DOHH2 (cell line): Measurements from ENCODE around the gene GOLT1A.

Source experiments
- H3F3A ChIP-seq: fragments of 200-600 bp; sonication (generic), shearing (Covaris generic); 2 replicates; pipeline ENCODE4 v1.6.0; 2016; ENCODE audit warnings: antibody characterized with exemption, mild to moderate bottlenecking; ENCODE audit not compliant: control insufficient read depth, insufficient read depth
- H3K27ac ChIP-seq: fragments of 200-600 bp; sonication (generic); 2 replicates; pipeline ENCODE4 v1.5.1; 2014; ENCODE audit warnings: low read depth, mild to moderate bottlenecking, low read length, moderate library complexity
- H3K27me3 ChIP-seq: fragments of 200-600 bp; sonication (generic); 2 replicates; pipeline ENCODE4 v1.6.1; 2014; ENCODE audit warnings: mild to moderate bottlenecking, low read length, mixed read lengths; ENCODE audit not compliant: control insufficient read depth
- H3K36me3 ChIP-seq: fragments of 200-600 bp; sonication (generic); 2 replicates; pipeline ENCODE4 v1.6.1; 2014; ENCODE audit warnings: mild to moderate bottlenecking, low read length, moderate library complexity, mixed read lengths; ENCODE audit not compliant: control insufficient read depth
- H3K4me1 ChIP-seq: fragments of 200-600 bp; sonication (generic); 2 replicates; pipeline ENCODE4 v1.6.1; 2014; ENCODE audit warnings: mild to moderate bottlenecking, low read length, mixed read lengths; ENCODE audit not compliant: control insufficient read depth
- H3K4me2 ChIP-seq: fragments of 200-600 bp; sonication (generic); 2 replicates; pipeline ENCODE4 v1.6.0; 2014; ENCODE audit warnings: mild to moderate bottlenecking, low read length, moderate library complexity
- H3K4me3 ChIP-seq: fragments of 200-600 bp; sonication (generic); 2 replicates; pipeline ENCODE4 v1.5.1; 2014; ENCODE audit warnings: mild to moderate bottlenecking, low read length, mixed read lengths
- H3K79me2 ChIP-seq: fragments of 200-600 bp; sonication (generic); 2 replicates; pipeline ENCODE4 v1.6.1; 2014; ENCODE audit warnings: mild to moderate bottlenecking, low read length, mixed read lengths; ENCODE audit not compliant: control insufficient read depth
- H3K9me2 ChIP-seq: fragments of 200-600 bp; sonication (generic); replicated peaks from 2 replicates; pipeline ENCODE4 v1.6.1; 2014; ENCODE audit warnings: mild to moderate bottlenecking, low read length, mixed read lengths; ENCODE audit not compliant: control insufficient read depth
- H3K9me3 ChIP-seq: fragments of 200-600 bp; sonication (generic); 2 replicates; pipeline ENCODE4 v1.6.1; 2014; ENCODE audit warnings: antibody characterized with exemption, low read length, mixed read lengths; ENCODE audit not compliant: control insufficient read depth, insufficient read depth
- H4K20me1 ChIP-seq: fragments of 200-600 bp; sonication (generic); 2 replicates; pipeline ENCODE4 v1.6.0; 2014; ENCODE audit warnings: low read depth, mild to moderate bottlenecking, antibody characterized with exemption, low read length, moderate library complexity; ENCODE audit not compliant: control insufficient read depth, insufficient read depth
- EZH2phosphoT487 ChIP-seq: fragments of 200-600 bp; sonication (generic); IDR thresholded peaks from 2 replicates; pipeline ENCODE4 v1.6.1; 2017; ENCODE audit warnings: borderline replicate concordance, mild to moderate bottlenecking, antibody characterized with exemption, low read length, moderate library complexity, mixed read lengths
- TF ChIP-seq, protein P1 (sequence below): fragments of 200-600 bp; sonication (generic); IDR thresholded peaks from one replicate; pipeline ENCODE4 v1.5.1; 2014; ENCODE audit warnings: antibody characterized with exemption, mild to moderate bottlenecking, low read depth, low read length; ENCODE audit not compliant: poor library complexity, severe bottlenecking

GOLT1A gene

GRCh38 chr1:204199579-204199978 lies 14.2 kb downstream of the GOLT1A start:
- no peaks in the 10 kb centered on the region for H3K79me2 ChIP-seq
- H3F3A ChIP-seq = no peaks in the 10 kb centered on the region
- H4K20me1 ChIP-seq = no peaks in the 10 kb centered on the region
- TF ChIP-seq, protein P1, sequence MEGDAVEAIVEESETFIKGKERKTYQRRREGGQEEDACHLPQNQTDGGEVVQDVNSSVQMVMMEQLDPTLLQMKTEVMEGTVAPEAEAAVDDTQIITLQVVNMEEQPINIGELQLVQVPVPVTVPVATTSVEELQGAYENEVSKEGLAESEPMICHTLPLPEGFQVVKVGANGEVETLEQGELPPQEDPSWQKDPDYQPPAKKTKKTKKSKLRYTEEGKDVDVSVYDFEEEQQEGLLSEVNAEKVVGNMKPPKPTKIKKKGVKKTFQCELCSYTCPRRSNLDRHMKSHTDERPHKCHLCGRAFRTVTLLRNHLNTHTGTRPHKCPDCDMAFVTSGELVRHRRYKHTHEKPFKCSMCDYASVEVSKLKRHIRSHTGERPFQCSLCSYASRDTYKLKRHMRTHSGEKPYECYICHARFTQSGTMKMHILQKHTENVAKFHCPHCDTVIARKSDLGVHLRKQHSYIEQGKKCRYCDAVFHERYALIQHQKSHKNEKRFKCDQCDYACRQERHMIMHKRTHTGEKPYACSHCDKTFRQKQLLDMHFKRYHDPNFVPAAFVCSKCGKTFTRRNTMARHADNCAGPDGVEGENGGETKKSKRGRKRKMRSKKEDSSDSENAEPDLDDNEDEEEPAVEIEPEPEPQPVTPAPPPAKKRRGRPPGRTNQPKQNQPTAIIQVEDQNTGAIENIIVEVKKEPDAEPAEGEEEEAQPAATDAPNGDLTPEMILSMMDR = no peak
- TF ChIP-seq EZH2phosphoT487 = no peak
- no peak overlapping the region for H3K27ac ChIP-seq
- peaks cover 2% of the 10 kb centered on the region for H3K9me3 ChIP-seq
- no peaks in the 10 kb centered on the region for H3K4me1 ChIP-seq
- no peaks in the 10 kb centered on the region for H3K36me3 ChIP-seq
- peaks cover 4% of the 10 kb centered on the region; the same call in 1 of the 2 replicates for H3K27me3 ChIP-seq
- H3K4me3 ChIP-seq = no peak overlapping the region
- no peaks in the 10 kb centered on the region for H3K9me2 ChIP-seq
- H3K4me2 ChIP-seq = no peak overlapping the region

- Histone ChIP-seq H3K9me3 (peaks cover 2% of the 10 kb centered on the region), H3F3A (no peaks in the 10 kb centered on the region), H3K27me3 (peaks cover 2% of the 10 kb centered on the region; the same call in 1 of the 2 replicates), H3K36me3 (no peaks in the 10 kb centered on the region), H3K4me3 (no peak overlapping the region), H3K27ac (no peak overlapping the region), H3K79me2 (no peaks in the 10 kb centered on the region), H3K4me1 (no peaks in the 10 kb centered on the region), H4K20me1 (no peaks in the 10 kb centered on the region), H3K9me2 (no peaks in the 10 kb centered on the region), H3K4me2 (no peak overlapping the region)
- TF ChIP-seq, protein P1 = no peak
- TF ChIP-seq EZH2phosphoT487 = no peak
Measured at GRCh38 chr1:204198348-204199340, 15.1 kb downstream of the GOLT1A start.

DNA sequence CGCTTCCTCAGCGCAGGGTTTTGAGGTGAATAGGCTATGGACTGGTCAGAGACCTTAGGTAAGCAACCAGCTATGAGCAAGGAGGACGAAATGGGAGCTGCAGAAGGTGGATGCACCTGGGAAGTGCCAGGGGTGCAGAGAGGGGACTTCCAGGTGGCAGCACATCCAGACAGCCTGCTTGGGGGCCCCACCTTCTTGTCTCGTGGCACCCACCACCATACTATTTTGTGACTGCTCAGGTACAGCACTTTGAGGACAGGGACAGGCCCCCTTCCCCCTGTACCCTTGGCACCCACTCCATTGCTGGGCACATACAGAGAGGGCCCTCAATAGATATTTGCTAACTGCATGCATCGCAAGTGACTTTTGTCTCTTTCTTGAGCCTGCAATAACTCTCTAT lies 16.7 kb downstream of the GOLT1A start:
- no peak overlapping the region for H3K27ac ChIP-seq
- no peaks in the 10 kb centered on the region for H3K36me3 ChIP-seq
- peaks cover 16% of the 10 kb centered on the region for H3K27me3 ChIP-seq
- peaks cover 2% of the 10 kb centered on the region for H3K9me3 ChIP-seq
- no peaks in the 10 kb centered on the region for H3F3A ChIP-seq
- H3K4me2 ChIP-seq = no peak overlapping the region
- H3K4me1 ChIP-seq = no peaks in the 10 kb centered on the region
- H3K79me2 ChIP-seq = no peaks in the 10 kb centered on the region
- H3K9me2 ChIP-seq = no peaks in the 10 kb centered on the region
- TF ChIP-seq EZH2phosphoT487 = no peak
- TF ChIP-seq, protein P1 = no peak
- H3K4me3 ChIP-seq = no peak overlapping the region
- no peaks in the 10 kb centered on the region for H4K20me1 ChIP-seq
